Ureter (tissue), 1 donor: Measurements from ENCODE around the gene CLPTM1. TPM values are rescaled to one million over a fixed set of nuclear protein-coding genes. Genes with fewer than 3 reads are reported as not detected.
"Not testable (repeated sequence)": the region's sequence is repeated elsewhere in the genome, so short reads cannot be mapped to it uniquely, and the experiment has no call there.

ENCODE experiments used
- DNase-seq: peaks from one replicate; pipeline ENCODE4 v3.0.0-alpha.2; 2020; ENCODE audit warnings: low spot score
- total RNA-seq: library from RNA; stranded (reverse); gene quantifications from one replicate; pipeline ENCODE4 v1.2.4, GENCODE V29; 2023
- donor health status: DM: yes; HTN: yes; CAD: no.

Gene CLPTM1
- 94.1 TPM for total RNA-seq

- peak; percentile 98 for DNase-seq
Observed at GRCh38 chr19:44954649-44955504, at the start of gene CLPTM1. TSS of gene CLPTM1 (plus strand) at chr19:44955380. CDS start at chr19:44955396, 16 bp downstream.

- DNase-seq: no peak
Observed at GRCh38 chr19:44905437-44906160, 49.6 kb upstream of the CLPTM1 start, which contains the start of gene APOE. TSS of gene APOE (plus strand) at chr19:44905796. CDS start at chr19:44906625, 829 bp downstream.

- DNase-seq: no peak
Observed at GRCh38 chr19:44907613-44908012, 47.6 kb upstream of the CLPTM1 start.

- no peak for DNase-seq
Observed at GRCh38 chr19:44908074-44908835, 46.9 kb upstream of the CLPTM1 start.

DNA sequence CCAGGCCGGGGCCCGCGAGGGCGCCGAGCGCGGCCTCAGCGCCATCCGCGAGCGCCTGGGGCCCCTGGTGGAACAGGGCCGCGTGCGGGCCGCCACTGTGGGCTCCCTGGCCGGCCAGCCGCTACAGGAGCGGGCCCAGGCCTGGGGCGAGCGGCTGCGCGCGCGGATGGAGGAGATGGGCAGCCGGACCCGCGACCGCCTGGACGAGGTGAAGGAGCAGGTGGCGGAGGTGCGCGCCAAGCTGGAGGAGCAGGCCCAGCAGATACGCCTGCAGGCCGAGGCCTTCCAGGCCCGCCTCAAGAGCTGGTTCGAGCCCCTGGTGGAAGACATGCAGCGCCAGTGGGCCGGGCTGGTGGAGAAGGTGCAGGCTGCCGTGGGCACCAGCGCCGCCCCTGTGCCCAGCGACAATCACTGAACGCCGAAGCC is 46.3 kb upstream of the CLPTM1 start:
- DNase-seq: no peak

DNA sequence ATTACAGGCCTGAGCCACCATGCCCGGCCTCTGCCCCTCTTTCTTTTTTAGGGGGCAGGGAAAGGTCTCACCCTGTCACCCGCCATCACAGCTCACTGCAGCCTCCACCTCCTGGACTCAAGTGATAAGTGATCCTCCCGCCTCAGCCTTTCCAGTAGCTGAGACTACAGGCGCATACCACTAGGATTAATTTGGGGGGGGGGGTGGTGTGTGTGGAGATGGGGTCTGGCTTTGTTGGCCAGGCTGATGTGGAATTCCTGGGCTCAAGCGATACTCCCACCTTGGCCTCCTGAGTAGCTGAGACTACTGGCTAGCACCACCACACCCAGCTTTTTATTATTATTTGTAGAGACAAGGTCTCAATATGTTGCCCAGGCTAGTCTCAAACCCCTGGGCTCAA is 45.4 kb upstream of the CLPTM1 start:
- DNase-seq: no peak

- DNase-seq: not testable (repeated sequence)
Observed at GRCh38 chr19:44911896-44912295, 43.3 kb upstream of the CLPTM1 start.

DNA sequence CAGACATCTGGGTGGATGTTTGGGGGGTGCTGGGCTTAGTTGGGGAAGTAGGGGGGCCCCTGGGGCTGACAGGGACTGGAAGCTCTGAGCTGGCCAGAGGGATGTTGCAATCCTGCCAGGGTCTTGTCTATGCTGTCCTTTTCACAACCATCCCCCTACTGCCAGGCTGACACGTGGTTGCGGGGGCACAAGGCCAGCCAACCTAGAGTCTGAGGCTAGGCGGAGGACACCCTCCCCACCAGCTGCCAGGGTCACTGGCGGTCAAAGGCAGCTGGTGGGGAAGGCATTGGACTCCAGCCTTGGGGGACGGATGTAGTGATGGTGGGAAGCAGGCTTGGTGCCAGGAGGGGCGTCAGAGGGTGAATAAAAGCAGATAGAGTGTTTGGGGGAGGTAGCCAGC is 42.3 kb upstream of the CLPTM1 start:
- no peak for DNase-seq

DNA sequence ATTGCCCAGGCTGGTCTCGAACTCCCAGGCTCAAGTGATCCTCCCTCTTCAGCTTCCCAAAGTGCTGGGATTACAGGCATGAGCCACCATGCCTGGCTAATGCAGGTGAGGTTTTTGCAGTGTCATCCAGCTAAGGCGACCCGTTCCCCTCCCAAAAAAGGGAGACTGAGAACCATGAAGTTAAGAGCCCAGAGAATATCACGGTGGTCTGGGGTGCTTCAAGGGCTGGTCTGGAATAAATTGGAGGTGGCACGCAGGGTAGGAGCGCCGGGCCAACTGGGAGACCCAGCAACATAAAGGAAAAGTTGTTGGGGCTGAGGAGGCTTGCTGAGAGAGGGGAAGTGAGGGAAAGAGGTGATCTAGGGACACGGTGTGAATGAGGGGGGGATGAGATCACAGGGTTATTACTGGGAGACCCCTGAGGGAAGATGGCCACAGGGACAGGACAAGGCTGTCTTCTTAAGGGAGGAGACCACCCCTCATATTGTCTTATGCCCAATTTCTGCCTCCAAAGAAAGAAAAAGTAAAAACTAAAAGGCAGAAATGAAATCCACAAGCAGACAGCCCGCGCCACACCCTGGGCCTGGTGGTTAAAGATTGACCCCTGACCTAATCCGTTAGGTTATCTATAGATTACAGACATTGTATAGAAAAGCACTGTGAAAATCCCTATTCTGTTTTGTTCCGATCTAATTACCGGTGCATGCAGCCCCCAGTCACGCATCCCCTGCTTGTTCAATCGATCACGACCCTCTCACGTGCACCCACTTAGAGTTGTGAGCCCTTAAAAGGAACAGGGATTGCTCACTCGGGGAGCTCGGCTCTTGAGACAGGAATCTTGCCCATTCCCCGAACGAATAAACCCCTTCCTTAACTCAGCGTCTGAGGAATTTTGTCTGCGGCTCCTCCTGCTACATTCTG is 41.4 kb upstream of the CLPTM1 start:
- DNase-seq: not testable (repeated sequence)

DNA sequence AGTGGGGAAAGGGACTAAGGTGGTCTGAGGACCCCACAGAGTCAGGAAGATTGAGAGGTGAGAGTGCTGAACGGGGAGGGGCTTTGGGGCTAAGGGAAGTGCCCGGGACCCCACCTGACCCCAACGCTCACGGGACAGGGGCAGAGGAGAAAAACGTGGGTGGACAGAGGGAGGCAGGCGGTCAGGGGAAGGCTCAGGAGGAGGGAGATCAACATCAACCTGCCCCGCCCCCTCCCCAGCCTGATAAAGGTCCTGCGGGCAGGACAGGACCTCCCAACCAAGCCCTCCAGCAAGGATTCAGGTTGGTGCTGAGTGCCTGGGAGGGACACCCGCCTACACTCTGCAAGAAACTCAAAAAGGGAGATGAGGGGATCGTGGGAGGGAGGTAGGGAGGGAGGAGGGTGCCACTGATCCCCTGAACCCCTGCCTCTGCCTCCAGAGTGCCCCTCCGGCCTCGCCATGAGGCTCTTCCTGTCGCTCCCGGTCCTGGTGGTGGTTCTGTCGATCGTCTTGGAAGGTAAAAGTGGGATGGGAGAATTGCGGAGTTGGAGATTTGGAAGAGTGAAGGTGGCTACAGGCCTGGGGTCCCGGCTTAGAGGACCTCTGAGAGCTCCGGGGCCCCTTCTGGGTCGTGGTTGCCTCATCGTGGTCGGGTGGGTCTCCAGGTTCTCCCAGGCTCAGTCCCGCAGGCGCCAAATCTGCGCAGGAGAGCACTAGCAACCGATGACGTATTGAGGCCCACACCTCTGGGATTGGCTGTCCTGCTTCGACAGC is 40.6 kb upstream of the CLPTM1 start, which contains the start of gene APOC1:
Gene APOC1, plus strand, starts transcription at position 176 of the 774 bp plus-strand sequence. Its CDS starts 284 bp downstream, at position 460.
- peak; percentile 84 for DNase-seq

GRCh38 chr19:44924243-44924725 is 30.9 kb upstream of the CLPTM1 start:
- no peak for DNase-seq

DNA sequence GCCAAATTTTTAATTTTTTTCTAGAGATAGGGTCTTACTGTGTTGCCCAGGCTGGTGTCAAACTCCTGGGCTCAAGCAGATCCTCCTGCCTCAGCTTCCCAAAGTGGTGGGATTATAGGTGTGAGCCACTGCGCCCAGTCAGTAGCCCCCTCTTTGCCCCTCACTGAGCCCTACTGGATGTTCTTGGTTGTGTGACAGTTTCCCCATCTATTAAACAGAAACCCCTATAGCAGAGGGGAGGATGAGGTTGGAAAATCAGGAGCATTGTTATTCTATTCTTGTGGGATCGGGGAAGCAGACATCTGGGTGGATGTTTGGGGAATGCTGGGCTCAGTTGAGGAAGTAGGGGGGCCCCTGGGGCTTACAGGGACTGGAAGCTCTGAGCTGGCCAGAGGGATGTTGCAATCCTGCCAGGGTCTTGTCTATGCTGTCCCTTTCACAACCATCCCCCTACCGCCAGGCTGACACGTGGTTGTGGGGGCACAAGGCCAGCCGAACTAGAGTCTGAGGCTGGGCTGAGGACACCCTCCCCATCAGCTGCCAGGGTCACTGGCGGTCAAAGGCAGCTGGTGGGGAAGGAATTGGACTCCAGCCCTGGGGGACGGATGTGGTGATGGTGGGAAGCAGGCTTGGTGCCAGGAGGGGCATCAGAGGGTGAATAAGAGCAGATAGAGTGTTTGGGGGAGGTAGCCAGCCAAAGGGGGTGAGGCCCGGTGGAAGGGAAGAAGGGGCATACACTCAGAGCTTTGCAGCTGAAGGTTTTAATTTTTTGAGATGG is 29.9 kb upstream of the CLPTM1 start:
- DNase-seq: peak; percentile 71

DNA sequence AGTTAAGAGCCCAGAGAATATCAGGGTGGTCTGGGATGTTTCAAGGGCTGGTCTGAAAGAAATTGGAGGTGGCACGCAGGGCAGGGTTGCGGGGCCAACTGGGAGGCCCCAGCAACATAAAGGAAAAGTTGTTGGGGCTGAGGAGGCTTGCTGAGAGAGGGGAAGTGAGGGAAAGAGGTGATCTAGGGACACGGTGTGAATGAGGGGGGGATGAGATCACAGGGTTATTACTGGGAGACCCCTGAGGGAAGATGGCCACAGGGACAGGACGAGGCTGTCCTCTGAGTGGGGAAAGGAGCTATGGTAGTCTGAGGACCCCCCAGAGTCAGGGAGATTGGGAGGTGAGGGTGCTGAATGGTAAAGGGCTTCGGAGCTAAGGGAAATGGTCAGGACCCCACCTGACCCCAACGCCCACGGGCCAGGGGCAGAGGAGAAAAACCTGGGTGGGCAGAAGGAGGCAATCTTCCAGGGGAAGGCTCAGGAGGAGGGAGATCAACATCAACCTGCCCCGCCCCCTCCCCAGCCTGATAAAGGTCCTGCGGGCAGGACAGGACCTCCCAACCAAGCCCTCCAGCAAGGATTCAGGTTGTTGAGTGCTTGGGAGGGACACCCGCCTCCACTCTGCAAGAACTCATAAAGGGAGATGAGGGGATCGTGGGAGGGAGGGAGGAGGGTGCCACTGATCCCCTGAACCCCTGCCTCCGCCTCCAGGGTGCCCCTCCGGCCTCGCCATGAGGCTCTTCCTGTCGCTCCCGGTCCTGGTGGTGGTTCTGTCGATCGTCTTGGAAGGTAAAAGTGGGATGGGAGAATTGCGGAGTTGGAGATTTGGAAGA is 28.7 kb upstream of the CLPTM1 start:
- DNase-seq: not testable (repeated sequence)

GRCh38 chr19:44927746-44928145 is 27.4 kb upstream of the CLPTM1 start:
- DNase-seq: no peak

GRCh38 chr19:44930088-44930487 is 25.1 kb upstream of the CLPTM1 start:
- no peak for DNase-seq

DNA sequence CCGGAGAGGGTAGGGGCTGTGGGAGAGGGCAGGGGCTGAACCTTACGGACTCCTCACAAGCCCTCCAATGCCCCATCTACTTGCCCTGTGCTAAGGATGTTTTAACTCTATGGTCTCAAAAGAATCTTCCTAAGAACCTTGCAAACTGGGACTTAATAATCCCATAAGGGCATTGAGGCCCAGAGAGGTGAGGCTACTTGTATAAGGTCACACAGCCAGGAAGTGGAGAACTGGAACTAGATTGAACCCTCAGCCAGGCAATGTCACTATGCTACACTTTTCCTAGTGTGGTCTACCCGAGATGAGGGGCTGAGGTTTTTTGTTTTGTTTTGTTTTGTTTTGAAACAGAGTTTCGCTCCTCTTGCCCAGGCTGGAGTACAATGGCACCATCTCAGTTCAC is 23.6 kb upstream of the CLPTM1 start:
- no peak for DNase-seq

- no peak for DNase-seq
Observed at GRCh38 chr19:44939668-44940067, 15.5 kb upstream of the CLPTM1 start.

GRCh38 chr19:44942067-44942571 is 13.1 kb upstream of the CLPTM1 start, which contains the start of gene APOC4:
TSS of gene APOC4 (plus strand) at chr19:44942237. CDS start at chr19:44942278, 41 bp downstream.
- DNase-seq: no peak
